CD4-positive, alpha-beta T cell treated with Interleukin-12 subunit alpha and Interleukin-12 subunit beta, for 1 hour (primary cell): ENCODE data around the gene TNPO2.
"Not testable (repeated sequence)": the region's sequence is repeated elsewhere in the genome, so short reads cannot be mapped to it uniquely, and the experiment has no call there.

Experiments used
- DNase-seq: peaks from one replicate; pipeline ENCODE4 v3.0.0-alpha.2; 2020

TNPO2 gene

DNA sequence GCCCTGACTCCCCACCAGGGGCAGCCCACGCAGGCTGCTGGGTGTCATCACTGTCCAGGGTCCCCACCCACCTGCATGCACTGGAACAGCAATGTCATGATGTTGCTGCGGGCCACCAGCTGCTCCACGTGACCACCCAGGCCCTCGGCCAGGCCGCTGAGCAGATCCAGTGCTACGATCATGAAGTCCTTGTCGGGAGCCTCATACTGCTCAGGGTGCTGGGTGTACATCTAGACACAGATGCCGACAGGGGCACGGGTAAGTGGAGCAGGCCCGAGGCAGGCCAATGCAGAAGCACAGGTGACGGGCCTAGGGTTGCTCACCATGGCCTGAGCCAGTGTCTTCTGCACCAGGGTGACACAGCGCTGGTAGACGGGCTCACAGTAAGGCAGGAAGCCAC is 18.6 kb downstream of the TNPO2 start:
- DNase-seq: no peak

DNA sequence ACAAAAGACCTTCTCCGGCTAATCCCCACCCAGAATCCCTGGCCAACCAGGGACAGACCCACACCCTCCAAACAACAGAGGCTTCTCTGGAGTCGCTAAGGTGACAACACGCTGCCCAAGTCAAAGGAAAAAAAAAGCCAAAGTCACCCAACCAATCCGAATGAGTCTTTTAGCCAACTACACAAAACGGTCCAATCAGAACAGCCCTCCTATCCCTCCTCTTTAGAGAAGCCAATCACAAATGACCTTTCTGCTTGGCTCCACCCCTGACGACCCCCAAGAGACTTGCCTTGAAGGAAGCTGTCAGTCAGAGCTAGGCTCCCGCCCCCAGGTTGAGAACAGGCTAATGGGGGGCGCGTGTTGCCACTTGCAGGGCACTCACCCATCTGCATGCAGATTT is 20.7 kb downstream of the TNPO2 start:
- DNase-seq: no peak

DNA sequence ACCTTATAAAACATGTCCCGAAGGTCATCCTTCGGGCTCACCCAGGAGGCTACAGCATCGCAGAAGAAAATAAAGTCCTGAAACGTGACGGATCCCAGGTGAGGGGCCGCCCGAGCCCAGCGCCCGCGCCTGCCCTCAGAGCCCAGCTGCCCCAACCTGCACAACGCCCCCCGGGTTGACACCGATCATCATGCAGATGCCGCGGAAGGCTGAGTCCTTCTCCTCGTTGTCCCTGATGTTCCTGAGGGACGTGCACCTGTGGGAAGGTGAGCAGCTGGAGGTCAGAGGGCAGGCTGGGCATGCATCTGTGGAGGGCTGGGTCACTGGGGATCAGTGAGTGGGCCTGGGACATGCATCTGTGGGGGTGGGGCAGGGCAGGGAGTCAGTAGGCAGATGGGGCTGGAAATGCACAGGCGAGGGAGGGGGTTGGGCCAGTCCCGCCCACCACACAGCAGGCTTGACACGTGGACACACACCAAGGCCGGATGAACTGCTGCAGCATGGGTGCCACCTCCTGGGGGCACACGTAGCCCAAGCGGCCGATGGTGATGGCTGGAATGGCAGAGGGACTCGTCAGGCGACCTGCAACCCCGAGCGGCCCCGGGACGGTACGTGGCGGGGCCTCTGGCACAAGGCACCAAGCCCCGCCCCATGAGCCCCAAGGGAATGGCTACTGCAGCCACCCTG is 22.0 kb downstream of the TNPO2 start:
- no peak for DNase-seq

DNA sequence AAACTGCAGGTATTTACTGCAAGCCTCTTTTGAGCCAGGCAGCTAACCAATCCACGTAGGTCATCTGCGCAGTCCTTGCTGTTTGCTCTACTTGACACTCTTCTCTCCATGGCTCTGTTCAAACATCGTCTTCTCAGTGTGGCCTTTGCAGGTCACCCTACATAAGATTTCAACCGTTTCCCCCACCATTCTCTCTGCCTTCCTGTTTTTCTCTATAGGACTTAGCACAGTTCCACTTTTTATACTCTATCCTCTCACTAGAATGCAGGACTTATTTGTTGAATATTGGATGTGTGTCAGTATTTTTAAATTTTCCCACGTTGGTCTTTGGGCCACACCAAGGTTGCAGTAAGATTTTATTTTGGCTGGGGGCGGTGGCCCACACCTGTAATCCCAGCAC is 25.6 kb downstream of the TNPO2 start:
- DNase-seq: no peak

DNA sequence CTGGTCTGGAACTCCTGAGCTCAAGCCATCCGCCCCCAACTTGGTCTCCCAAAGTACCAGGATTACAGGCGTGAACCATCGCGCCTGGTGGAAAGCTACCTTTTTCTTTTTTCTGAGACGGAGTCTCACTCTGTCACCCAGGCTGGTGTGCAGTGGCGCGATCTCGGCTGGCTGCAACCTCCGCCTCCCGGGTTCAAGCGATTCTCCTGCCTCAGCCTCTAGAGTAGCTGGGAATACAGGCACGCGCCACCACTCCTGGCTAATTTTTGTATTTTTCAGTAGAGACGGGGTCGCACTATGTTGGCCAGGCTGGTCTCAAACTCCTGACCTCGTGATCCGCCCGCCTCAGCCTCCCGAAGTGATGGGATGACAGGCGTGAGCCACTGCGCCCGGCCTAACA is 26.3 kb downstream of the TNPO2 start:
- not testable (repeated sequence) for DNase-seq

DNA sequence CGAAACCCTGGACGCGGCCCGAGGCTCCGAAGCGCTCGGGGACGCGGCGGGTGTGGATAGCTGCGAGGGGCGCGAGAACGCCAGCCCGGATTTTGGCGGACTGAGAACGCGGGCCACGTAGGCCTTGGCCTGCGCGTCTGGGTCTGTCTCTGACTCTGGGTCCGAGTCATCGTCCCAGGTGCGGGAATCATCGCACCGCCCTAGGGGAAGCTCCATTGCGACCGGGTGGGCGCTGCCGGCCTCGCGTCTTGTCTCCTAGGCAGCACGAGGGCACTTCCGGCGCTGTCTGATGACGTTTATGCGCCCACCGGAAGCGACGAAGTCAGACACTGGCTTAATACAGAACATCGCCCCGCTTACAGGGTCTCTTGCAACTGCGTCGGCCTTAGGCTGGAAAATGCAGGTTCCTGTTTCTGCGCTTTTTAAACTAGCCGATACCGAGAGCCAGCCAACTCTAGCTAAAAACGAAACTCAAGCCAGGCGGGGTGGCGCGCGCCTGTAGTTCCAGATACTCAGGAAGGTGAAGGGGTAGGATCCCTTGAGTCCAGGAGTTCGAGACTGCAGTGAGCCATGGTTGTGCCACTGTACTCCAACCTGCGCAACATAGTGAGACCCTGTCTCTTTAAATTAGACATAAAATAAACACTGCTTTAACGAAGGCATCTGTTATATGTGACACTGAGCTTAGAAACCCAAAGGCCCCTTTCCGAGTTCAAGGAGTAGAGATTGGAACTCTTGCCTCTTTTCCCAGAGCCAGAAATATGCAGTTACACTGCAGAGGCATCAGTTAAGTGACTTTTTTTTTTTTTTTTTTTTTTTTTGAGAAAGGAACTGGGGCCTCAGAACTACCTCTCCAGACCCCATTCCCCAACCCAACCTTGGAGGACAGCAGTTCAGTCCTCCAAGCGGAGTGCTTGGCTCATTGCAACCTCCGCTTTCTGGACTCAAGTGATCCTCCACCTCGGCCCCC is 27.1 kb downstream of the TNPO2 start, which contains the start of gene FBXW9:
TSS of gene FBXW9 (minus strand) at position 266 of the 970 bp plus-strand sequence. CDS start at position 216, 50 bp downstream.
- DNase-seq: peak; percentile 96

DNA sequence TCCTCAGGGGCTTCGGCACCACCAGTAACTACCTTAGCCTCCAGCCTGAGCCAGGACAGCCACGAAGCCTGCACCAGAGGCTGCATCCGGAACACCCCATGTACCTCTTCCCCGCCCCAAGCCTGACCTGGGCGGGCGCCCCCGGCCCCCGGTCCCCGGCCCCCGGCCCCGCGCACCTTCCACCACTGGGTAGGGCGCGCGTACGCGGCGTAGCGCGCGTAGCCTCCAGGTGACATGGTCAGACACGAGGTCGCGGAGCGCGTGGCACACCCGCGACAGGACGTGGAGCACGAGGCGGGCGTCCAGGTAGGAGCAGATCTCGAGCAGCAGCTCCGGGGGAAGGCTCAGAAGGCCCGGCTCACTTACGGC is 27.8 kb downstream of the TNPO2 start:
- DNase-seq: no peak

DNA sequence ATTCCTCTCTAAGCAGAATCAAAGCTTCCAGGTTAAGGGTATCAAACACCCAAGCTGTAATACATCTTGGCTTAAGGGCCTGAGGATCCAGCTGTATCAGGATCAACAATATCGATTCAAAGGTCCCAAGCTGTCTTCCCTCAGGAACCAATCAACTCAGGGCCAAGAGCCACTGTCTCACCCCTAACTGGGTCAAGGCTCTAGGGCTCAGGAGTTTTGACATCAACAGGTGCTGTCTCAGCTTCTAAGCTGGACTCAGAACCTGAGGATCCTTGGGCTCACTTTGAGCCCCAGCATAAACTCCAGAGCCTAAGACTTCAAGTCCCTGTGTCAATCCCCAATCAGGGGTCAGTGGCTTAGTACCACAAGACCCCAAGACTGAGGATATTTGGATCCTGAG is 28.2 kb downstream of the TNPO2 start:
- no peak for DNase-seq

DNA sequence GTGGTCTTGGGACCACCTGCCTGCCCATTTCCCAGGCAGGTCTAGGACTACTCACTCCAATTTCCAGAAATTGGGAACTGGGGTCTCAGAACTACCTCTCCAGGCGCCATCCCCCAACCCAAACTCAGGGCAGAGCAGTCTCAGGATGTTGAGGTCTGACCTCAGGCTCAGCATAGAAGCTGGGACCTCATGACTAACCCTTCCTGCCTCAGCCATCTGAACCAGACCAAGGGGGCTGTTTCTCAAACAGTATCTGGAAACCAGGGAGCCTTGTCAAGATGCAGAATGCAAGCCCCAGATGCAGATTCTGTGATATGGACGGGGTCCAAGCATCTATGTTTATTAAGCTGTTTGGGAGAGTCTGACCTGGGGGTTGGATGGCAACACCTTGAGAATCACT is 28.6 kb downstream of the TNPO2 start:
- DNase-seq: no peak

DNA sequence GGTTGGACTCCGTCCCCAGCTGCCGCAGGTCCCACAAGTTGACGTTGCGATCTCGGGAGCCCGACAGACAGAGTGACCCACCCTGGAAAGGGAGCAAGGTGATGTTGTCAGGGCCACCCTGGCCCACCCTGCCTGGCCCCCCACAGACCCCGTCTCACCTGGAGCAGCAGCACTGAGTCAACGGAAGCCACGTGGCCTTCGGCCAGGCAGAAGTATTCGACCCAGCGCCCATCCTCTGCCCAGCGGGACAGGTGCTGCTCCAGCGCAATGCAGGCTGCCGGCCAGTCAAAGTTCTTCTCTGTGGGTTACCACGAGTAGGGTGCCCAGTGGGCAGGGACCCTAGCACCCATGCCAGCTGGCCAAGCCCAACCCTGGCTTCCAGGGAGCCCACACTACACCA is 29.1 kb downstream of the TNPO2 start:
- no peak for DNase-seq

DNA sequence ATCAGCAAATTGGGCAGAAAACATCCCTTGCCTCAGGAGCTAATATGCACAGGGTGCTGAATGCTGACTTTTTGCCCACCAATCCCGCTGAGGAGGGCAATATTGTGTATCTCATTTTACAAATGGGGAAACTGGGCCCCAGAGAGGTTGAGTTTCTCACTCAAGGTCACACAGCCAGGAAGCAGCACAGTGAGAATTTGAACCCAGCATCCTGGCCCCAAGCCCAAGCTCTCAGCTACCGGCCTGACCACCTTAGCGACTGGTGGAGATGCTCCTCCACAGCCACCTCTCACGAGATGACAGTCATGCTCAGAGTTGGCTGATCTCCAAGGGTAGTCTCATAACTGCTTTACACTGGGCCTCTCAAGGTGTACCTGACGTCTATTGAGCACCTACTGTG is 30.8 kb downstream of the TNPO2 start:
- DNase-seq: no peak

DNA sequence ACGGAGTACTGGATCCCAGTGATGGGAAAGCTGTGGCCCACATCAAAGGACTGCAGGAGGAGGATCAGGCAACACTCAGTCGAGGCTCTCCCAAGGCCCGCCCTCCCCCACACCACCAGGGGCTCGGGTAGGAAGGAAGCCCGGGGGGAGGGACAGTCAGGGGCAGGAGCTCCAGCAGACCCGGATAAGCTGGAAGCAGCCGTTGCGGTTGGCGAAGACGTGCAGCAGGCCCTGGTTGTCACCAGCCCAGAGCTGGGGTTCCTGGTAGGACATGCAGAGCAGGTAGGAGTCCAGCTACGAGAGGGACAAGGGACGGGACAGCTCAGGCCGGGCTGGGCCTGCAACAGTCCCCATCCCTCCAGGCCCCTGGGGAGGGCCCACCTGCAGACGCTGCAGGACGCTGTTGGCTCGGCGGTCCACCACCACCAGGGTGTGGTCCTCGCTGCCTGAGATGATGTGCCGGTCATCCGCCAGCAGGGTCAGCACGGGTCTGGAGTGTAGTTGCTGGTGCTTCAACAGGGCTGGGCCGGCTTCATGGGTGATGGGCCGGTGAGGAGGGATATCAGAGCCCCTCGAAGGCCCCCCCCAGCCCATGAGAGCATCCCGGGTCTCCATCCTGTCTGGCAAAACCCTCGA is 34.0 kb downstream of the TNPO2 start:
- no peak for DNase-seq

DNA sequence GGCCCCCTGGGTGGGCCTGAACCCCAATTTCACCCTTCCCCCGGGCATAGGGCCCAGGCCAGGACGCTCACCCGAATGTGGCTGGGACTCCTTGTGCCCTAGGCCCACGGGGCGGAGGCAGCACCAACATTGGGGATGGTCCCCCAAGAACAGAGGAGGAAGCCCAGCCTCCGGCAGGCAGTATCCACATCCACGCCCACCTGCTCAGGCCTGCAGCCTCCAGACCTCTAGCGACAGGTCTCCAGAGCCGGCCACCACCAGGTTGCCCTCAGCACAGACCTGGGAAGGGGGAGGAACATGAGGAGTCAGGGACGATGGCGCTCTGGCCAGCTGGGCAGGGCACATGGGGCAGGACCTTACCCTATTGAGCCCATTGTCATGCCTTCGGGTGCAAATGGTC is 34.7 kb downstream of the TNPO2 start:
- DNase-seq: no peak

DNA sequence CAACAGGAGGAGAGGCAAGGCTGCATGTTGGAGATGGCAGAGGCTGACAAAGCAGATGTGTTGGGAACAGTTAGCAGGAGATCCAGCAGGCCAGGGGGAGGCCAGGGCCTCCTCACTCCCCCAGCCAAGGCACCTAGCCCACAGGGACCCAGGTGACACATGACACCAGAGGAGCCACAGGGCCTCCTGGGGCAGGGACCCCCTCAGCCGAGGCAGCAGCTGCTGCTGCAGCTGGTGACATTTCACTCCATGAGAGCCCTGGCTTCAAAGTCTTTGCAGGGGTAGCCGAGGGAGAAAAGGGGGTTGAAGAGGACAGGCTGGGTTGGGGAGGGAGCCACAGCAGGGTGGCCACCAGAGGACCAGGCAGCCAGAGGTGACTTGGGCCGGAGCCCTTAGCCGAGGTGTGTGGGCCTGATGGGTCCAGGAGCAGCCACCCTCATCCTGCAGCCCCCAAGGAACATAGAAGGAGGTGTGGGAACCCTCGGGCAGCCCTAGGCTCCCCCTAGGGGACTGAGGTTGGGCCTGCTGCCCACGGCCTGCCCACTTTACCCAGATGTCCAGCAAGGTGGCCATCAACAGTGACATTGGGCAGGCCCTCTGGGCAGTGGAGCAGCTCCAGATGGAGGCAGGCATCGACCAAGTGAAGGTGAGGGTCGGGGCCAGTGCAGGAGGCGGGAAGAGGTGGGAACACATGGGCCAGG is 36.1 kb downstream of the TNPO2 start, which contains the start of gene GNG14:
TSS of gene GNG14 (plus strand) at position 503 of the 701 bp plus-strand sequence. CDS start at position 554, 51 bp downstream.
- no peak for DNase-seq

DNA sequence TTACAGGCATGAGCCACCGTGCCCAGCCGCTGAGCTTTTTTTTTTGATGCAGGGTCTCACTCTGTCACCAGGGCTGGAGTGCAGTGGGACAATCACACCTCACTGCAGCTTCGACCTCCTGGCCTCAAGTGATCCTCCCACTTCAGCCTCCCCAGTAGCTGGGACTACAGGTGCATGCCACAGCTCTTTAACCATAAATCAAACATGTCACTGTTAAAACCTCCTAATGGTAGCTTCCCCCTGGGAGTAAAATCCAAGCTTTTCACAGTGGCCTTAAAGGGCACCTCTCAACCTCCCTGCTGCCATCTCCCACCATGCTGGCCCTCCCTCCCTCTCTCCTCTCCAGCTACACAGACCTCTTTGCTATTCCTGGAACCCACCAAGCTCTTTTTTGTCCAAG is 37.9 kb downstream of the TNPO2 start:
- DNase-seq: no peak

DNA sequence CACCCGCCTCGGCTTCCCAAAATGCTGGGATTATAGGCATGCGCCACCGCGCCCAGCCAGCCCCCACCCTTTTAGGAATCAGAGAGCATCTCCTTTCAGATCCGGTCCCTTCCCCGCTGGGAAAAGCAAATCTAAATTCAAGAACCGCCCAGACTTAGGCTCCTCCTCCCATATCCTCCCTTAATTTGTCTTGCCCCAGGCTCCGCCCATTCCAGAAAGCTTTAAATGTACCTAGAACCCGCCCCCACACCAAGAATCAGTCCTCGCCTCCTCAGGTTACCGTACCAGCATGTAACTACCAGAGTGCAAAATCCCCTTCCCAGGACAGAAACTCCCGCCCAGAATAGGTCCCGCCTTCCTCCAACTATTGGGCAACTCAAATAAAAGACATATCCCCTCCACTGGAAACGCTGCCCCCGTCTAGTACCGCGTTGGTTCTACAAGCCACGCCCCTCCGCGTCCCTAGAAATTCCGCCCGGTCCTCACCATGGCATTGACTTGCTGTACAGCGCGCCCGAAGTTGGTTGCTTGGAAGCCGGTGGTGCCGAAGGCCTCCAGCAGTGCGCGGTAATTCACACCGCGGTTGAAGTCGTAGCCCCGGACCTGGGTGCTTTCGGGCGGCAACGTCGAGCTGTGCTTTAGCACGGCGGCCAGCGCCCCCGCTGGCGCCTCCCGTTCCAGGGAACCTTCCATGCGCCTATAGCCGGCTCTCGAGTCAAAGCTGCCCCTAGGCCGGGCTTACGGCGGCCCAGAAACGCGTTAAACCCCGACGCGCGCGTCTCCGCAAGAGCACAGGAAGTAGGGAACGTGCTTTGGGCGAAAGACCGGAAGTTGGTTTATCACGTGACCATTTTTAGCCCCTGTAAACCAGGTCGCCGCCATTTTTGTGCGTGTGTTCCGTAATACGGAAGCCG is 42.4 kb downstream of the TNPO2 start, which contains the start of gene DHPS:
TSS of gene DHPS (minus strand) at position 807 of the 914 bp plus-strand sequence. CDS start at position 693, 114 bp downstream.
- DNase-seq: peak; percentile 96

DNA sequence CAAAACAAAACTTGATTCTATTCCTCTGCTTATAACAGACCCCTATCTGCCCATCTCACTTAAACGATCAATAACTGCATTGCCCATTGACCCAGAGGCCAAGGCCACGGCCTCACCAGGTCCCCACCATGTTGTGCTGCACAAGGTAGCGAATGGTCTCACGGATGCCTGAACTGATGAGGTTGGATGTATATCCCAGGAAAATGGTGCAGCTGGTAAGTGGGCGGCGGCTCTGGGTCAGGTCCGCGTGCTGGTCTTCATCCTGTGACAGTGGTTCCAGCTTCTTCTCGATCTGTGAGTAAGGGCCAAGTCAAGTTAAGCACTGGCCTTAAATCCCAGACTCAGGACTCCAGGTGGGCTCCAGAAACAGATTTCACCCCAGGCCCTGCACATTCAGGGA is 43.7 kb downstream of the TNPO2 start:
- no peak for DNase-seq

DNA sequence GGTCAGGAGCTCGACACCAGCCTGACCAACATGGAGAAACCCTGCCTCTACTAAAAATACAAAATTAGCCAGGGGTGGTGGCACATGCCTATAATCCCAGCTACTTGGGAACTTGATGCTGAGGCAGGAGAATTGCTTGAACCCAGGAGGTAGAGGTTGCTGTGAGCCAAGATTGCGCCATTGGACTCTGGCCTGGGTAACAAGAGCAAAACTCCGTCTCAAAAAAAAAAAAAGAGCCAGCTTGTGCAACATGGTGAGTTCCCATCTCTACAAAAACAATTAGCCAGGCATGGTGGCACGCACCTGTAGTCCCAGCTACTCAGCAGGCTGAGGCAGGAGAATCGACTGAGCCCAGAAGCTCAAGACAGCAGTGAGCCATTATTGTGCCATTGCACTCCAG is 45.7 kb downstream of the TNPO2 start:
- DNase-seq: not testable (repeated sequence)

DNA sequence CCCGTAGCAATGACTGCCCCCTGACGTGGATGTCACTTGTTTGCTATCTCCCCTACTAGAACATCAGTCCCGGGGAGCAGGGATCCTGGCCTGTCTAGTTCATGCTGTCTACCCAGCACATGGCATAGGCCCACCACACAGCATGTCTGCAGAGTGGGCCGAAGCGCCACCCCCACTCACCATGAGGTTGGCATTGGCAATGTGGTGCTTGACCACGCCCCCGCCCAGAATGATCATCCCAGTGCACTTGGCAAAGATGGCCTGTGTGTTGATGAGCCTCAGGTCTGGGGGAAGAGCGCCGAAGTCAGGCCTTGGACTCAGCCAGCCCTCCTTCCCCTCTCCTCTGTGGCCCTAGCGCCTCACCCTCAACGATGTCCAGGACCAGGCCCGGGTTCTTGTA is 46.8 kb downstream of the TNPO2 start:
- no peak for DNase-seq

DNA sequence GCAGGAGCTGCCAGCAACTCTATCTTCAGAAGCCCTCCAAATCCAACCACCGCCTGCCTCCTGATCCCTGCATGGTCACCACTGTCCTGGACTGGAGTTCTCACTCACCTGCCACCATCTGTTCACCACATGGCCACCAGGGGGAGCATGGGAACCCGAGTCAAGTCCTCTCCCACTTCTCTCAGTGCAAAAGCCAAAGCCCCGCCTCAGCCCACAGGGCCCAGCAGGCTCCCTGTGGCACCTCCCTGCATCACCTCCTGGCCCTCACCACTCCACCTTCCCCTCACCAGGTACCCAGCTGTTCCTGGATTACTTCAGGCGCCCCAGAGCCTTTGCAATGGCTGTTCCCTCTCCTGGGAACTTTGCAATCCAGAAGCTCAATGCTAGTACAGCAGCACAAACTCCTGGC is 47.3 kb downstream of the TNPO2 start:
- peak; percentile 84 for DNase-seq

DNA sequence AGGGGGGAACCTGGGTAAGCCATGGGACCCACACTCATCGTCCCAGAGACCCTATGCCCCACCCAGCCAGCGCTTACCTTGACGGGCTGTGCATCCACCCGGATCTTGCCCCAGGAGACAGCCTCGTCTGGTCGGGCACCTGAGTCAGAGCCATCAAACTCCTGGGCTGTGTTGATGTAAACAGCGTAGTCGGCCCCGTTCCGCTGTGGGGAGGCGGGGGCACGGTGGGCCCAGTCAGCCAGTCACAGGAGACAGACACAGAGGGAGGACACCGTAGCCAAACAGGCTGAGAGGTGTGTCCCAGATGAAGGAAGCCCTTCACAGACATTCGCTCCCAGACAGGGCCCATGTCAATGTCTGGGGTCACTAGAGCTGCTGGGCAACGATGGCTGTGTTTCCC is 47.8 kb downstream of the TNPO2 start:
- DNase-seq: no peak

DNA sequence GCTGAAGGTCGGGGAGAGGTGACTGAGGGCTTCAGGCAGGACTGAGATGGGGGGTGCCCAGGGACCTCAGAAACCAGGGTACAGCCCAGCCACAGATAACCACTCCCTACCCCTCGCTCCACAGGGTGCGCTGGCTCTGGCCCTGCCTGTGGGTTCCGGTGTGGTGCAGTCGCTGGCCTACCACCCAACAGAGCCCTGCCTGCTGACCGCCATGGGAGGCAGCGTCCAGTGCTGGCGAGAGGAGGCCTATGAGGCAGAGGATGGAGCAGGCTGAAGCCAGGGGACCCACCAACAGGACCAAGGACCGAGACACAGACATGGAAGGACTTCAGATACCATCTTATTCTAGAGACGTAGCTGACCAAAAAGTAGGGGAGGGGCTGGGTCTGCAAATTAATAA is 48.3 kb downstream of the TNPO2 start:
- no peak for DNase-seq
